ENCODE results near the gene ZNF683.
"Not testable (repeated sequence)": the region's sequence is repeated elsewhere in the genome, so short reads cannot be mapped to it uniquely, and the experiment has no call there.

The ZNF683 gene

DNA sequence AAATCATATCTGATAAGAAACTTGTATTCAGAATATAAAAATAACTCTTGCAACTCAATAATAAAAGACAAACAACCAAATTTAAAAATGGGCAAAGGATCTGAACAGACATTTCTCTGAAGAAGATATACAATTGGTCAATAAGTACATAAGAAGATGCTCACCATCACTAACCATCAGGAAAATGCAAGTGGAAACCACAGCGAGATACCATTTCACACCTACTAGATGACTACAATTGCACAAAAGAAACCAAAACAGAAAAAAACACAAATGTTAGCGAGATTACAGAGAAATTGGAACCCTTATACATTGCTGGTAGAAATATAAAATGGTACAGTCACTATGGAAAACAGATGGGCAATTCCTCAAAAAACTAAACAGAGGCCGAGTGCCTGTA, 11.5 kb upstream of the ZNF683 start:
- no peak for DNase-seq

DNA sequence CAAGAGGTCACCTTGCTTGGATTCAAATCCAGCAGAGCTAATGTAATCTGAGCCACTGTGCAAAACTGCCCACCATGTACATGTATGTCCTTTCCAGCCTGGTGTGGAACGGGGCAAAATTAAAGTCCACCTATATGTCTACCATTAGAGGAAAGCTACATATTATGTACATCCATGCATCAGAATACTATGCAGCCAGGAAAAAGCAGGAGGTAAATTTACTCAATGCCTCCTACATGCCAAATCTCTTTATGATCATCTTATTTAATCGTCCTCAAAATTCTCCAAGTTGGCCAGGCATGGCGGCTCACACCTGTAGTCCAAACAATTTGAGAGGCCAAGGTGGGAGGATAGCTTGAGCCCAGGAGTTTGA, 6.3 kb upstream of the ZNF683 start:
- DNase-seq, result no peak

DNA sequence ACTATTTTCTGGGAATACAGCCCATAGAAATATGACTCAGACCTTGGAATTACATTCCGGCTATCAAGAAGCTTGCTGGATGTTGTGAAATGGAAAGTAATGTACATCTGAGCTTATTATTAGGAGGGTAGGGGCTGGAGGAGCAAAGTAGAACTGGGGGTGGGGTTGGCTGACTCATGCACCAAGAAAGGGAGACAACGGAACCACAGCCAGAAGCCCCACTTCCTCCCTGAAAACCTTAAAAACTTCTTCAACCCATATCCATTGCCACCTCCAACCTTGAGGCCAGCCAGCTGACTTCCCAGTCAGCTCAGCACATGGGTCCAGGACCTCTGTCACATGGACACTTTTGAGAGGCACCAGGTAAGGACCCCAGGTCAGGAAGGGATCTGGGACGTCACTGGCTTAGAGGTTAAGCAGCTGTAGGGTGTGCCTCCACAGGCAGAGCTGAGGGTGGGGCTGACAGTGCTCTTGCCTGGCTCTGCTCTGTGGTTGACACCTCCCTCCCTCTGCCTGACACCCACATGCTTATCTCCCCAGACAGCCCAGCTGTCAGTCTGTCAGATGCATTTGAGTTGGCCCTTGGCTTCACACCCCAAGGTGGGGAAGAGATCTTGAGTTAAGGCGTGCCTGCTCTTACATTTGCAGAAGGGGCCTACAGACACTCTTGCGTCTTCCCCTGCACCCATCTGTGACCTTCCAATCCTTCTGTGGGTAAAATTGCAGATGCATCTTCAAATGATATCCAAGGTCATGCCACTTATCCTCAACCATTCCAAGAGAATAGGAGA, 5.7 kb upstream of the ZNF683 start:
- DNase-seq, result no peak

DNA sequence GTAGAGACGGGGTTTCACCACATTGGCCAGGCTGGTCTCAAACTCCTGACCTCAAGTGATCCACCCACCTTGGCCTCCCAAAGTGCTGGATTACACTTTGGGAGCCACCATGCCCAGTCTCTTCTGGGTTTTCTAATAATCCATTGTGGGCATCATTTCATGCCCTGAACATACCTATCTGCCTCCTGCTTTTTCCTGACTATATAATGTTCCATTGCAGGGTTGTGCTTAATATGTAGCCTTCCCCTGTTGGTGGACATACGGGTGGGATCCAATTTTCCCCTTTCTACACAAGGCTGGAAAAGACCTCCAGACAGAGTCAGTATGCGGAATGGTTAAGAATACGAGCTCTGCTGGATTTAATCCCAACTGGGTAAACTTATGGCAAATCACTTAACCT, 3.5 kb upstream of the ZNF683 start:
- DNase-seq, result no peak

DNA sequence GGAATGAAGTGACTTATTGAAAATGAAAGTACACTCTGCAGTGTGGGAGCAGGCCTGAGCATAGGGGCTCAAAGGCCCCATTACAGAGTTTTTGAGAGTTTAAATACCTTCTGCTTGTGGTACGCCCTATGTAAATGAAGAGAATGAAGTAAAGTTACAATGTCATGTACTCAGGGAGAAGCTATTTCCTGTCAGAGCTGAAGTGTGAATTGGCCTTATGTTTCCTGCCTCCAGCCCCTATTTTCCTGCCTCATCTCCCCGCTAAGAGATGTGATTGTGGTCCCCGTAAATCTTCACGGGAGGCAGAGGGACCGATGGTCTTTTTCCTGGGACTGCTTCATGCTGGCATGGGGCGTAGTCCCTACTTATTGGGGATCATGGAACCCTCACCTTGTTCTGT, 2.5 kb upstream of the ZNF683 start:
- DNase-seq, result no peak

DNA sequence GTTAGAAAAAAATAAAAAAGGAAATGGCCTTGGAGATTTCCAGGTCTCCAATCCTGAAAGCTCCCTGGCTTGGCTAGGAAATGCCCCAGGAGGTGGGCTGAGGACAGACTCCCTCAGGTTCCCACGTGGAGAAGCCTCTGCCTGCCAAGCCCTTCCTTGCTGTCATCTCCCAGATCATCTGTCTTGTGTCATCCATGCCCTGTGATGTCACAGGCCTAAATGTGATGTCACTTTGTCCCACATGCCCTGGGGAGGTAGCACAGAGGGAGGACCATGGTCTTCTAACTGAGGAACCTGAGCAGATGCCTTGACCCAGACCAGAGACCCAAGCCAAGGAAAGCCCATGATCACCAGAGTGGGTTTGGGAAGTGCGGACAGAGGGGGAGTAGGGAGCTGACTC, 1.8 kb upstream of the ZNF683 start:
- not testable (repeated sequence) for DNase-seq

DNA sequence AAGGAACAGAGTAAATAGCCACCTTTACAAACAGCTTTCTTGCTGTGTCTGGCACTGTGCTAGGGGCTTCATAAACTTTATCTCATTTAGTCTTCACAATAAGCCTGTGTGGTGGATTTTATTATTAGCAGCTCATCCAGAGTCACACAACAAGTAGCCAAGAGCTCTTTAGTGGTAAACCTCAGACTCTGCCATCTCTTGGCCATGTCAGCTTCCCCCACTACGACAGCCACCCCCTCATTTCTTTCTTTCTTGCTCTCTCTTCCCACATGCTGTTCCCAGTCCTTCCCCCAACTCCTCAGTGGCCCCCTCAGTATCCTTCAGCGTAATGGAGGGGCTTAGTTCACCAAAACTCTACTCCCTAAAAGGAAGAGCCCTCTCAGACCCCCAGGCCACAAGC, 1.2 kb upstream of the ZNF683 start:
- DNase-seq, result no peak

DNA sequence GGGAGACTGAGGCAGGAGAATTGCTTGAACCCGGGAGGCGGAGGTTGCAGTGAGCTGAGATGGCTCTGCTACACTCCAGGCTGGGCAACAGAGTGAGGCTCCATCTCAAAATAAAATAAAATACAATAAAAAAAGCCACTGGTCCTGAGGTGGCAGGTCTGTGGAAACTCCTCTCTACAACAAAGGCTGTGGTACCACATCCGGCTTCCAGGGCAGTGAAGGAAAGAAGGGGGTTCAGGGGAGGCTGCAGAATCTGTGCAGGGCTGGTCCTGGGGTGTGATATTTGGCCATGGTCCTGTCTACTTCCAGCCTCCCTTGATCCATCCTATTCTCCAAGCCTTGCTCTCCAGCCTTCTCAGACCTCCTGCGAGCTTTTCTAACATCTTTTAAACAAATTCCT, 731 bp upstream of the ZNF683 start:
- DNase-seq, result no peak

DNA sequence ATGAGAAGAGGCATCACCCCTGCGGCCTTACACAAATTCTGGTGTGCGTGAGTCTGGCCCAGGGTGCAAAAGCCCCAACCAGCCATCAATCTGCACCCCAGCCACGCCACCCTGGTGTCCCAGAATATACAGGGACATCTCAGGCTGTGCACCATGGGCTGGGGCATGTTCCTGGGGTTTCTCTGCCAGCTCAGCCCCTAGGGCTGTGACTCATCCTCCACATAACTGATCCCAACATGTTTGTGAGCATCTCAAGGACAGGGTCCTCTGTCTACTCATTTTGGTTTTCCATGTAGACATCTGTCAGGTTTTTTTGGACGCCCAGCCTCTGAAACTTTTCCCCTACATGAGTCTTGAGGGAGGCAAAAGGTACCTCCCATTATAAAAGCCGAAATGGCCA, 511 bp downstream of the ZNF683 start:
- no peak for DNase-seq

DNA sequence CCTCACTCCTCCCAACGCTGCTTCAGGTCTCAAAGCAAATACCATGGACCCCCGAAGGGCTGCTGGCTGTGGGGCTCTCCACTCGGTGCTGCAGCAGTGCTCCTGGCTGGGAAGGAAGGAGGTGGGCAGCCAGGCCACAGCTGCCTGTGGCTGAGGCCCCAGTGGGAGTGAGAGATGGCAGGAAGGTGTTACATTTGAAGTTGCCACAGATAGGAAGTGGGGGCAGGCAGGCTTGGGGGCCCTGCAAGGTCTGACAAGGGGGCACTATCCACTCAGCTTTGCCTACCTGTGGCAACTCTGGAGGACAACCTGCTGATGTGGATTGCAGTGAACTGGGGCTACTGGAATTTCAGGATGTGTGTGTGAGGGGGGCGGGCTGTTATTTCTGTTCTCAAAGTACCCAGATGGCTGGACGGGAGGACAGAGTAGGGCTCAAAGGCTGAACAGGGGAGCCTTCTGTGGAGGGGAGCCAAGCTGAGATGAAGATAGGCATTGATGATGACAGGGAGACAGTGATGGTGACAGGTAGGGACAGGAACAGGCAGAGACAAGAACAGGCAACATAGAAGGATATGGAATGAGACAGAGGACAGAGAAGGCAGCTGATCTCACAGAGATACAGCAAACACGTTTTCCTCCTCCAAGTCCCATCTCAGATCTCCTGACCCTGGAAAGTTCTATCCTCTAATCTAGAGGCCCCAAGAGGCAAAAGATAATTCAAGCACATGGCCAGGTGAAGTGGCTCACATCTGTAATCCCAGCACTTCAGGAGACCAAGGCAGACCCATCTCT, 1.8 kb downstream of the ZNF683 start:
- DNase-seq, result no peak

DNA sequence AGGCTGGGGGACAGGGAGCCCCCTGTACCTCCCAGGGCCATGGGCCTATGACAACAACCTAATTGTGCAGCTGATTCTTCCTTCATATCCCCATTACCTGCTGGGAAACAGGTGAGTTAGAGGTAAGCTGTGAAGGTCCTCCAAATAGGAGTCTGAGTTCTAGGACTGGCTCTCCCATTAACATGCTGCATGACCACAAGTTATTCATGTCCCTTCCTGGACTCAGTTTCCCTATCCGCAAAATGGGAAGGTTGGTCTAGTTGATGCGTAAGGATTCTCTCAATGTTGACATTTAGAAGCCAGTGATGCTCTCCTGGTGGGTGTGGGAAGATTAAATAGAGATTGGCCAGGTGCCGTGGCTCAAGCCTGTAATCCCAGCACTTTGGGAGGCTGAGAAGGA, 4.1 kb downstream of the ZNF683 start:
- no peak for DNase-seq

DNA sequence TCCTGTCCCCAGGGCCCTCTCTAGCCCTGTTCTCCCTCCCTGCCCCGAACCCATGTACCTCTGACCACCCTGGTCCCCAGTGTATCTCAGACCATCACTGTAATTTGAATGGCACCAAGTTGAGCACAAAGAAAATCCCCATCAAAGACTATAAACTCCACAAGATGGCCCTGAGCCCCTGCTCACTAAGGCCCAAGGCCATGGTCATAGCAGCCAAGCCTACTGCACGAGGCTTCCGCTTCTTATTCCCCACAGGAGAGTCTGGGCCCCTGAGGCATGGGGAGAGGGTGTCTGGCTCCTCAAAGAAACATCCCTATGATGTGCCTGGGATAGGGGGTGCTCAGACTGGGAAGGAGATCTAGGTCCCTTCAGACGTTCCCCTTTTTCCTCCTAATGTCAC, 4.5 kb downstream of the ZNF683 start:
- DNase-seq, result no peak

DNA sequence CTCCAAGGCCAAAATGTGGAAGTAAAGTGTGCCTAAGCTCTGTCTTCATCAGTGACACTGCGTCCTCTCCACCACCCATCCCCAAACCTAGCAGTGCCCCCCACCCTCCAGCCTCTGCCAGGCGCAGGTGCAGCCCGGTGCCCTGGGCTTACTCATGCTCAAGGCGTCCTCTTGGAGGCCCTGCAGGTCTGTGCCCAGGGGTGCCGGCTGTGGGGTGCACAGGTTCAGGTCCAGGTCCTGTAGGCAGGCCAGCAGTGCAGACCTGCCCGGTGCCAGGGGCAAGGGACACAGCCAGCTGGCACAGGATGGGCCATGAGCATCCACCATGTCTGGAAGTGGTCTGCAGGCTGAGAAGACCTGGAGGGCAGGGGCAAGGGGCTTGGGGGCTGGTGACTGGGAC, 5.1 kb downstream of the ZNF683 start:
- DNase-seq, result no peak

DNA sequence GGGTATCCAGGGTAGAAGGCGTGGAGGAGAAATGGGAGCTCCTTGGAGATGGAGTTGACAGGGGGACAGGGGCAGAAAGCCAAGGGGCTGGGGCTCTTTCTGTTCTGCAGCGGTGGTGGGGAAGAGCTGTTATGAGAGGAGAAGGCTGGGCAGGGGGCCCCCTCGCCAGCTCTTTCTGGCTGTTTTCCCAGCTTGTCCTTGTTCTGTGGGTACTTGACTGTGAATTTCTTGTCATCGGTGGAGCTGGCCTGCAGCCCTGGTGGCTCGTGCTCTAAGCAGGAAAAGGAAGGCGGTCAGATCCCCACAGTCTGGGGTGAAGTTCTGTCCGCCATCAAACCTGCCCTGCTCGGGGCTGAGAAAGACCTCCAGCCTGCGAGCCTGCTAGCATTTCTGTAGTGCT, 7.6 kb downstream of the ZNF683 start:
- no peak for DNase-seq

DNA sequence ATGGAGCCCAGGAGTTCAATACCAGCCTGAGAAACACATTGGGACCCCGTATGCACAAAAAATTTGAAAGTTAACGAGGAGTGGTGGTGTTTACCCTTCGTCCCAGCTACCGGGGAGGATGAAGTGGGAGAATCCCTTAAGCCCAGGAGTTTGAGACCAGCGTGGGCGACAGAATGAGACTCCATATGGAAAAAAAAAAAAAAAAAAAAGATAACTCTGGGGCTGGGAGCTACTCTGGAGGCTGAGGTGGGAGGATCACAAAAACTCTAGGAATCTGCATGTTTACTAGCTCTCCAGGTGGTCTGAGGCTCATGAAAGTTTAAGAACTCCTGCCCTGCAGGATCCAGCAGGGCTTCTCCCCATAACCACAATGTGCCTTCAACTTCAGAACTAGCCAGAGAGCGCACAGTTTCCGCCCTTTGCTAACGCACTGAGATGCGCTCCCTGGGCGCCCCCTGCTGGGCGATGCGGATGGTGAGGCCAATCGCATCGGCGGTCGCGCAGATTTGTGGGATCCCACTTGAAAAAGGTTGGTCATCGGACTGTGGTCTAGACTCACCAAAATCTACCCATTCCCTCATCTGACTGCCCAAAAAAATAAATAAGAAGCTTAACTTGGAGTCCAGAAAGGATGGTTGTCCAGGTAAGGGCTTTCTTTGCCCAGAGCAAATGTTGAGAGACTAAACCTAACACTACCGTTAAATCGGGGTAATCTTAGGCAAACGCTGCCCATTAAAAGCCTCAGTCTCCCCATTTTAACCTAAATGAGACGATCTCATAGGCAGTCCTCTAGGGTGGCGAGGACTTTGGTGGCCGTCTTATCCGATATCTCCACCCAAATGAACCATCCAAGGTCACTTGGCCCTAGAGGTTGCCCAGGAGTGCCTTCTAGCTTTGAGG, 8.8 kb downstream of the ZNF683 start:
- DNase-seq, result no peak

DNA sequence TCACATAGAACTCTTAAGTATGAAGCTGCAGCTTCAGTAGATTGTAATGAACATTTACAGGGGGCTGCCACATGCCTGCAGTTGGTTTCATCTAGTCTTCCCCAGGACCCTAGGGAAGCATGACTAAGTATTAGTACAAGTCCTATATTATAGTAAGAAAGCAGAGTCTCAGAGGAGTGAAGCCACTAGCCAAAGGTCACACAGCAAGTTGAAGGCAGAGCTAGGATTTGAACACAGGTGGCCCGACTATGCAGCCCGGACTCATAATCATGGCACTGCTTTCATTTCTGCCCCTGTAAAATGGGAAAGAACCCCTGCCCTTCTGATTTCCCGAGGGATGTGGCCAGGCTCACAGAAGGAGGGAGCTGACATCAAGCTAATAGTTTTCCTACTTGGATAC, 10.2 kb downstream of the ZNF683 start:
- no peak for DNase-seq

DNA sequence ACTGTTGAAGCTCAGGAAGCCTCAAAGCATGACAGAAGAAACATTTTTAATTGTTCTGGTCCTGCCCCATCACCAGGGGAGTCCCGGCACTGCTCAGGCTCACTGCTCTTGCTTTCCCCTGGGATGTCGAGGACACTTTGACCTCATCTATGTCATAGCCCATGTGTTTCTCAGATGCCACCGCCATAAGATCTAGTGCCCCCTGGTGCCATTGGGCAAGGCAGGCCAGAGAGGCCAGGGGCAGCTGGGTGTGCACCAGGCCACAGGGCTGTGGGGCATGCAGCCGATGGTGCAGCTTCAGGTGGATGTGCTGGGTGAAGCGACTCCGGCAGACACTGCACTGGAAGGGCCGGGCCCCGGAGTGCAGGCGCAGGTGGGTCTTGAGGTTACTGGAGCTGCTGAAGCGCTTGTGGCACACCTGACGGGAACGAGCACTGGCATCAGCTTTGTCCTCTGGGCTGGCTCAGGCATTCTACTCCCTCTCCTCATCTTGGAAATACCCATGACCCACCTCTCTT, 10.9 kb downstream of the ZNF683 start:
- no peak for DNase-seq

DNA sequence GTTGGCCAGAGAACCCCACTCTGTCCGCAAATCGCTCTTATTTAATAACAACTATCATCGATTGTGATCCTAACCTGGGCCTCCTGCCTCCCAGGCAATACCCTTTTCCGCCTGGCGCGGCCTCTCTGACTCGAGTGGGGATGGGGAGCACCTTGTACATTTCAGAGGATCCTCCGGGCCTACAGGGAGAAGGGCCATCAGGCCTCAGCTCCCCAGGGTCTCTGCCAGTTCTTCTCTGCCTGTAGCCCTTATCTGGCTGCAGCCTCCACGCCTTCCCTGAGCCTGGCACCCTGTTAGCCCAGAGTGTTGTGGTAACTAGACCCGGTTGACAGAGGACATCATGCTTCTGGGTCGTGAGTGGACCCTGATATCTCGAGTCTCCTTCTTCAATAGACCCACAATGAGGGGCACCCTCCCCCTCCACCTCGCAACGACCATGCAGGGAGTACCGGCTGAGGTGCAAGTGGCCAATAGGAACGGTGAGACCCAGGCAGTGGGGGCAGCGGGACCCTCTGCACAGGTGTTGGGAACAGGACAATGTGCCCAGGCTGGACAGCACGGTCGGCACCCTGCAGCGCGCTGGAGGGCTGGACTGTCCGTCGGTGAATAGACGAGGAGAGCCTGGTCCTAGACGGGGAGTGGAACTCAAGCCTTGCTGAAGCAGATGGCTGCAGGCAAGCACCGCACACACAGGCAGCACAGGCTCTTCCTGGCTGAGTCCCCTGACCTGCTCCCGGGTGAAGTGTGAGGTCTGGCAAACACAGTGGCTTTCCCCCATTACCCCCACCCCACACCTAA, 11.5 kb downstream of the ZNF683 start:
- no peak for DNase-seq

DNA sequence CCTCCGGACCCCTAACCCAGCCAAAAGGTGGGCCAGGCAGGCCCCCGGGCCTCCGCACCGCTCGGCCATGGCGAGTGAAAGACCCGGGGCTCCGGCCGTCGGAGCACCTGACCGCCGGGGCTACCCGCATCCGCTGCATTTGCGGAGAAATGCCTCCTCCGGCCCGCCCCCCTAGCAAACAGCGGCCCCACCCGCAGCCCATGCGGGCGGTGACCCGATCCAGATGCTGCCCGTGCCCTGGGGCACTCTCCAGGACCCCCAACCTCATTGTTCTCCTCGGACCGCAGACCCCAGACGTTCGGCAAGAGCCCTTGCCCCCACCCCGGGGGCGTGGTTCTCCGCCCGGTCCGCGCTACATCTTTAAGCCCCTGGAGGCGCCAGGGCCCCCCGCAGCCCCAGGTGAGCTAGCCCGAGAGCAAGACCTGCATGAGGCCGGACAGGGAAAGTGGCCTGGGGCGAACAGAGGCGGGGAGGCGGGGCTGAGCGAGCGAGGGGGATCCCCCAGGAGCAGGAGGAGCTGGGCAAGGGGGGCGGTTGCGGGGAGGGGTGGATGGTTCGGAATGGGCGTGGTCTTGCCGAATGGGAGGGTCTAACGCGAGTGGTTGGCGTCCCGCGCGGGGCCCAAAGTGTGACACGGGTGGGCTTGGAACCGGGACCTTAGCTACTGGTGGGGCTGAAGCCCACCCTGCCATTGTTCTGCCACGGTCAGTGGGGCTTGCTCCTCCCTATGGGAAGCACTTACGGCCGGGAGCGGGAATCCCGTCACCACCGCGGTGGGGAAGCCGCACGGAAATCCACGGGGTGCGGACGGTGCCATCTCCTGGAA, 12.4 kb downstream of the ZNF683 start:
- DNase-seq, result no peak

DNA sequence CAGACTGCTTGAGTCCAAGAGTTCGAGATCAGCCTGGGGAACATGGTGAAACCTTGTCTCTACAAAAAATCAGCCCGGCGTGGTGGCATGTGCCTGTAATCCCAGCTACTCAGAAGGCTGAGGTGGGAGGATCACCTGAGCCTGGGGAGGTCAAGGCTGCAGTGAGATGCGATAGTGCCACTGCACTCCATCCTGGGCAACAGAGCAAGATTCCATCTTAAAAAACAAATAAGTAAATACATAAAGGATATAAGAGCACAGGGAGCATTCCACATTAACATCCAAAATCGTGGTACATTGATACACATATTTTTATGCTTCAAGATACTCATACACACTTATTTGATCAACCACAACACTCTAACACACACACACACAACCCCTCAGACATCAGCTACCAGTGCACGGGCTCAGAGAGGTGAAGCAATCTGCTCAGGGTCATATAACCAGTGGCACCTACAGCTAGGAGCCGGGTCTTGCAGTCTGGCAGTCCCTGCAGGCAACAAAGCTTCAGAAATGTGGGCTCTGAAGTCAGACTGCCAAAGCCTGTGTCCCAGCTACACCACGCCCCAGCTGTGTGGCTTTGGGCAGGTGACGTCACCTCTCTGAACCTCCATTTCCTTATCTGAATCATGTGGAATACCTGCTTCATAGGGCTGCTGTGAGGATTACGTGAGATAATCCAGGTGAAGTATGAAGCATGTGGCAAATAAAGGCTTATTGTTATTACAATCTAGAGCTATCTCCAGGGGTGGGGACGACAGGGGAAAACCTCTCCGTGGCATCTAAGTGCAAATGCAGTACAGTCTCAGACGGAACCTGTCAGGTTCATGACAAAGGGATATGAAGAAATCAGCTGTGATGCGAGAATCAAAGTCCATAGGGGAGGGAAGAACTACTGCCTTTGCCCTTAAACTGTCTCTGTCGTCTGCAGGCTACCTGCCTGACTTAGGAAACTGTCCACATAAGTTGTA, 13.9 kb downstream of the ZNF683 start:
- peak; percentile 38 for DNase-seq
